SH-SY5Y (cell line): ENCODE results near the gene BIRC6.

ENCODE experiments used
- GATA2 ChIP-seq: IDR thresholded peaks from 2 replicates; pipeline ENCODE4 v1.6.1; 2011; ENCODE audit warnings: mild to moderate bottlenecking, low read depth, low read length
- GATA3 ChIP-seq: IDR thresholded peaks from 2 replicates; pipeline ENCODE4 v1.6.1; 2011; ENCODE audit warnings: low read depth, mild to moderate bottlenecking, low read length, moderate library complexity

DNA sequence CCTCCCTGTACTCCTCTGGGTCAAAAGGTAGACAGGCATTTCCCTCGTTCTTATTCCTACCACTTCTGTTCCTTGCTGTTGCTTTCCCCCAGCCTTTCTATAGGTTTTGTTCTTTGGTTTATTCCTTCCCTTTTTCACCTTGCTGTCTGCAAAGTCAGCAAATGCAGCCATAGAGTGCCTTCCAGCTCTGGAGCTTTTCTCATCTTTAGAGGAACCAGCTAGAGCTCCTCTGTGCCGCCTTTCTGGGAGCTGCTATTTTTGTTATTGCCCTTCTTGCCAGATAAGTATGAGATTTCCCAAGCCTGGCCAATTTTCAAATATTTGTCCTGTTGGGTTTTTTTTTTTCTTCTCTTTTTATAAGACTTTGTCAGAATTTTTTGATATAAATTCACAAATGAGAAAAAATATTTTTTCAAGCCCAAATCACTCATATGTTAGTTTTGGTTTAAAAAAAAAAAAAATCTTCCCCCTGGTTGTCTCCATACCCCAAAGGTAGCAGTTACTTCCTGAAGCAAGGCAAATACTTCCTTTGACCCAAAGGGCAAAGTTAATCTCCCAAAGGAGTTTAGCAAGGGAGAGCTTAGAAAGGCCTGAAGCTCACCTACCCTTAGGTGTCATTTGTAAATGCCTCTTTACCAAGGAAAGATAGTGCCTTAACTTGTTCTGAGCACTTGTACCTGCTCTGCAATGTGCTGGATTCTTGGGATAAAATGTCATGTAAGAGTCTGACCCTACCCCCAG is 265.9 kb downstream of the BIRC6 start:
- TF ChIP-seq GATA2 = no peak
- TF ChIP-seq GATA3 = no peak
